CD1c-positive myeloid dendritic cell (primary cell): ENCODE measurements around the gene AP5S1.
"Not testable (repeated sequence)": the region's sequence is repeated elsewhere in the genome, so short reads cannot be mapped to it uniquely, and the experiment has no call there.

Source experiments
- DNase-seq: peaks from one replicate; pipeline ENCODE4 v3.0.0-alpha.2; 2016; ENCODE audit errors: extremely low spot score

The AP5S1 gene

DNA sequence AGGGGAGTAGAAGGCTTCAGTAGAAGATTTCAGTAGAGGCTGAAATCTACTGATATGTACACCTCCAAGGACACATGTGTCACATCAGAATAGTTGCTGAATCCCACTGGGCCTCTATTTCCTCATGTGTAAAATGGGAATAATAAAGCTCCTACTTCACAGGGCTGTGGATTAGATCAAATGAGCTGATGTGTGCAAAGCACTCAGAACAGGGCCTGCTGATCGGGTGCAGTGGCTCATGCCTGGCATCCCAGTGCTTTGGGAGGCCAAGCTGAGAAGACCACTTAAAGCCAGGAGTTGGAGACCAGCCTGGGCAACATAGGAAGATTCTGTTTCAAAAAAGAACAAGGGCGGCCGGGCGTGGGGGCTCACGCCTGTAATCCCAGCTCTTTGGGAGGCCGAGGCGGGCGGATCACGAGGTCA is 8.1 kb upstream of the AP5S1 start:
- DNase-seq = no peak

DNA sequence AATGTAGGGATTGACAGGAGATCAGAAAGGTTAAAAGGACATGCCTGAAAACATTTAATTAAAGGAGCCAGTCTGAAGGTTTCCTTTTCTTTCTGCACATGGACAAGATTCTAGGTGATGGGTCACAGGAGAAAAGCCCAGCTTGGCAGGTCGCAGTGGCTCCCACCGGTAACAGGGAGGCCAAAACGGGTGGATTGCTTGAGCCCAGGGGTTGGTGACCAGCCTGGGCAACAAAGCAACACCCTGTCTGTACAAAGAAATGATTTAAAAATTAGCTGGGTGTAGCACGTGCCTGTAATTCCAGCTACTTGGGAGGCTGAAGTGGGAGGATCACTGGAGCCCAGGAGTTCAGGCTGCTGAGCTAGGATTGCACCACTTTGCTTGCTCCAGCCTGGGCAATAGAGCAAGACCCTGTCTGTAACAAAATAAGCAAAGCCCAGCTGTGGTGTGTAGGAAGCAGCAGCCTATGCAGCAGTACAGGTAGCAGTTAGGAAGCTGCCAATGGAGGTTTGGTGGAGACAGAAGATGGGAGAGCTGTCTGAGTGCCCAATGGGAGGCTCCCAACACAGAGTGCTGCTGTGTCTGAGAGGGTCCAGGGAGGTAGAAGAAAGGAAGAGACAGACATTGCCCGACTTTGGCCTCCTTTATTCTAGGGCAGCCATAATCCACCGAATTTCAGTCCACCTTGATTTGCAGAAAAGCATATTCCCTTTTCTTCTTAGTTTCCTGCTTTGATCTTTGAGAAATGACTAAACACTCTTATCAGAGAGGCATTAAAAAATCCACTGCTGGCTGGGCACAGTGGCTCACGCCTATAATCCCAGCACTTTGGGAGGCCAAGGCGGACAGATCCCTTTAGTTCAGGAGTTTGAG is 7.1 kb upstream of the AP5S1 start:
- DNase-seq = no peak

DNA sequence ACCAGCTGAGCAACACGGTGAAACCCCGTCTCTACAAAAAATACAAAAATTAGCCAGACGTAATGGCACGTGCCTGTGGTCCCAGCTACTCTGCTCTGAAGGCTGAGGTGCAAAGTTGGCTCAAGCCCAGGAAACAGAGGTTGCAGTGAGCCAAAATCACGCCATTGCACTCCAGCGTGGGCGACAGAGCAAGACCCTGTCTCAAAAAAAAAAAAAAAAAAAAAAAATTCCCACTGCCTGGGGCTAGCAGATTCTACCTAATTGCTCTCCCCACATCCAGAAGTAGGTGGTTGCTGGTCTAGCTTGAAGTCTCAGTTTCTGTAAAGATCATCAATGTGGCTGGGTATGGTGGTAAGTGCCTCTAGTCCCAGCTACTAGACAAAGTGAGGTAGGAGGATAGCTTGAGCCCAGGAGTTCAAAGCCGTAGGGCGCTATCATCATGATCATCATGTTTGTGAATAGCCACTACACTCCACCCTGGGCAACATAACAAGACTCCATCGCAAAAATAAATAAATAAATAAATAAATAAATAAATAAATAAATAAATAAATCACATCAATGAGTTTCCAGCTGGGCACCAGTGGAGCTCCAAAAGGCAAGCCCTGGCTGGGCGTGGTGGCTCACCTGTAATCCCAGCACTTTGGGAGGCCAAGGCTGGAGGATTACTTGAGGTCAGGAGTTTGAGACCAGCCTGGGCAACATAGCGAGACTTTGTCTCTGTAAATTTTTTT is 6.3 kb upstream of the AP5S1 start:
- DNase-seq = no peak

DNA sequence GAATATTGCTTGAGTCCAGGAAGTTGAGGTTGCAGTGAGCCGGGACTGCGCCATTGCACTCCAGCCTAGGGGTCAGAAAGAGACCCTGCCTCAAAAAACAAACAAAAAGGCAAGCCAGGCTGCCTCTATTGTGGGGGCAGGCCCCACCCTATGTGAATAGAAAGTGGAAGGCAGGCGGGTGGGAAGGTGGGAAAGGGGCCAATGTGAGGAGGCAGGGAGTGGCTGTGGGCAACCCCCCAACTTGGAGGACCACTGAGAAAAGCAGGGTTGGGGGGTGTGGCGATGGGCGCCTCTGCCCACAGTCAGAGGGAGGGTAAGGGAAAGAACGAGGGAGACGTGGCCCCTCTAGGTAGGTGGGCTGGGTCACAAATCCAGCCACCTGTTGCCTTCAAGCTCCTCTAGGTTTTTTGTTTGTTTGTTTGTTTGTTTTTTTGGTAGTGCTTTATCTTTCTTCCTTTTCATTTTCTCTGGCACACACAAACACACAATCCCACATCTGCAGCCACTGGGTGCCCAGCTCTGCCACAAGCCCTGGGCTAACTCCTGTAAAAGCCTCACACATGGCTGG is 5.3 kb upstream of the AP5S1 start:
- no peak for DNase-seq

DNA sequence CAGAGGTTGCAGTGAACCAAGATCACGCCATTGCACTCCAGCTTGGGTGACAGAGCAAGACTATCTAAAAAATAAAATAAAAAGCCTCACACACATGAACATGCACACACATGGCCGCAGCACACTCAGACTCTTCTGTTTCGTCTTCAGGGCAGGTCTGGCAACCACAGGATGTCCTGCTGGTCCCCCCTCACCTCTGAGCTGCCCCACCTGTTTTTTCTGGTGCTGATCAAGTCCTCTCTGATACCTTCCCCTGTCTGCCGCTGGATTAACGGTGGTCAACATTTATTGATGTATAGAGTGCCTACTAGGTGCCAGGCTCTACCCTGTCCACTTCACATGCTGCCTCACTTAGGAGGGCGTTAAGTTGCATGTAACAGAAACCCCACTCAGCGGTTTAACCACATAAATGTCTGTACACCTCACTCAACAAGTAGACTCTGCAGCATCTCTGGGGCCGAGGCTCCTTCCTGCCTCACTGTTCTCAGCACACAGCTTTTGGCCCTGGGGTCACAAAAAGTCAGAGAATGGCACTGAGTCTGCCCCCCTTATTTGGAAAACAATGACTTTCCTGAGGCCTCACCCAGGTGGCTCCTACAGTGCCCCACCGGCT is 4.5 kb upstream of the AP5S1 start:
- no peak for DNase-seq

DNA sequence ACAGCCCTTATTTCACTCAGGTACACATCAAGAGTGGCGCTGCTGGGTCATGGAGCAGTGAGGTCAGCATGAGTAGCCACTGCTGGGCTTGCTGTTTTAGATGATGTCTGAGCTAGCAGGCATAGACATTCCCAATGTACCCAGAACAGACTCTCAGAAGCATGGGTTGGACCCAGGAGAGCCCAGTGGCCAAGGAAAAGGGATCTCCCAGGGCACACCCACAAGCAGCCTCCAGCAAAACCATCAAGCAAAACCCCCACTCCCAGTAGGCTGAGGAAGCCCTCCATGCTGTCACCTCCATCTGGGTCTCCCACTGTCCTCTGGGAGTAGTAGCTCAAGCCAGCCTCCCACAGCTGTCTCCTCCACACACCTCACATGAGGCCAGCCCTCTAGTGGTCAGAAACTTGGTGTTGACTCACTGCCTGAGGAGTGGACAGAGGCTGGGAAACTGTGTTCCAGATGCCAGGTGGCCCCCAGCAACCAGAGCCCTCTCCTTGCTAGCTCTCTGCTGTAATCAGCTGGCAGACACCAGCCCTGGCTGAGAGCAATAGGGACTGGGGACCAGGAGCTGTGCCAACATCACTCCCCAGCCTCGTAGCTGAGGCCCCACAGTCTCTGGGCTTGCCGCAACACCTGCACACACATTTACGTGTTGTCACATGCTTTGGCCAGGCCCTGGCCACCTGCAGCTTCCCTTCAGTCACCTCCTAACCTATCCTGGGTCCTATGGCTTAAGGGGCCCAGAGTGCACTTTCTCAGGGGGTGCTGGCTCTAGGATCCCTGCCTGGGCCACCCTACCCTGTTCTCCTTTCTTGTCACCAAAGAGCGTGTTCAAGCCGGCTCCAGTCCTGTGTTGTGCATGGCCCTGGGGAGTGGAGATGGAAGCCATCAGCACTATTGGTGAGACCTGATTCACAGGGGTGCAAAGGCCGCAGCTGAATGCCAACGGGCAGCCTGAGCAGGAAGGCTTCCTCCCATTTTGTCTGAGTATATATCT is 1.9 kb upstream of the AP5S1 start:
- DNase-seq = peak; percentile 72

DNA sequence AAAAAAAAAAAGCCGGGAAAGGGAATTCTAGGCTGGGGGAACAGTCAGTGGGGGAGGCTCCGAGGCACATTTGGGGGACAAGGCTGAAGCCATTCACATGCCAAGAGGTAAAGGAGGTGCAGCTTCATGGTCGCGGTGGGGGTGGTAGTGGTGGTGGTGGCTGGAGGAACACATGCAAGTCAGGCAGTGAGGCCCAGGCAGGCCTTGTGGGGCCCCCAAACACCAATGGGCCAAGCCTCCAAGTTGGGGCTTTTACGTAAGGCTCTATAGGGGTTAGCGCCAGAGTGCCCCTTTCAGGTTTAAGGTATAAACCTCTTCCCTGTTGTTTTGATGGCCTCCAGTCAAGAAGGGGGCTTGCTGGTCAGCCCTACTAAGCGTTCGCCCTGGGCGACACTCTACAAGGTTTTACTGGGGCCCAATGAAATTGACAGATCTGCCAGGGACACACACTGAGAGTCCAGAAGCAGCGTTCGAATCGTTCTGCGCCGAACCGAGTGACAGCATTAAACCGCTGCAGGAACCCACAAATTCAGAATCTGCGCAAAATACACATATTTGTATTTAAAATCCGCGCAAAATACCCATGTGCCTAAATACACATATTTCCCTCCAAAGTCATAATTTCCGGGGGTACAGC is 818 bp upstream of the AP5S1 start:
- DNase-seq = no peak

DNA sequence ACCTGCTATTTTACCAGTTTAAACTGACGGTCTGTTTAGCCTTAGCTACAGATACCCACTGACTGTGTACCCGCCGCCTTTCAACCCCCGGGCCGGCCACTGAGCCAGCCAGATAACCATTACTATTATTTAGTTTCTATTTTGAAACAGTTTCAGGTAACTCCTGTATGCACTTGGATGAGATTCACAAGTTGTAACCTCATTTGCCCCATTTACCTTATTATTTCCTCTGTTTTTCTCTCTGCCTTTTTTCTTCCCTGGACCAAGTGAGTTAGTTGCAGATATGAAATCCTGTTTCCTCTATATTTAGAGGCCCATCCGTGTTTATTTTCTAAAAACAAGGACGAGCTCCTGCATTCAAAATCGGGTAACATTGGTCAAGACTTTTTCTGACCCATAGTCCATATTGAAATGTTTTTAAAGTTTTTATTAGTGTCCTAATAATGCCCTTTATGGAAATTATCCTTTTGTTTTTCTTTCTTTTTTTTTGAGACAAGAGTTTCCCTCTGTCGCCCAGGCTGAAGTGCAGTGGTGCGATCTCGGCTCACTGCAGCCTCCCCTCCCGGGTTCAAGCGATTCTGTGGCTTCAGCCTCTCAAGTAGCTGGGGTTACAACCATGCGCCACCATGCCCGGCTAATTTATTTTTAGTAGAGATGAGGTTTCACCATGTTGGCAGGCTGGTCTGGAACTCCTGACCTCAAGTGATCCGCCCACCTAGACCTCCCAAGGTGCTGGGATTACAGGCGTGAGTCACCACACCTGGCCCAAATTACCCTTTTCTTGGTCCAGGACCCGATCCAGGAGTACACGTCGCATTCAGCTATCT is 767 bp downstream of the AP5S1 start:
- DNase-seq = no peak

DNA sequence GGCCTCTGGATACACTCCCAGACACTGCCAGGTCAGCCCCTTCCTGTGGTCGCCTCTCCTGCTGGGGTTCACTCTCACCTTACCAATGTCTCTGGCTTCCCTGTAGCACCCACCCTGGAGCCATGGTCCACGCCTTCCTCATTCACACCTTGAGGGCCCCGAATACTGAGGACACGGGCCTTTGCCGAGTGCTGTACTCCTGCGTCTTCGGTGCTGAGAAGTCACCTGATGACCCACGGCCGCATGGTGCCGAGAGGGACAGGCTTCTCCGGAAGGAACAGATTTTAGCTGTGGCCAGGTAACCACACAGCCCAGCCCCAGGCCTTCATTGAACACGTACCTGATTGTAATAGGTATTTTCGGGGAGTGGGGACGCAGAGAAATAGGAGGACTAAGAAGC is 1.6 kb downstream of the AP5S1 start:
- no peak for DNase-seq

DNA sequence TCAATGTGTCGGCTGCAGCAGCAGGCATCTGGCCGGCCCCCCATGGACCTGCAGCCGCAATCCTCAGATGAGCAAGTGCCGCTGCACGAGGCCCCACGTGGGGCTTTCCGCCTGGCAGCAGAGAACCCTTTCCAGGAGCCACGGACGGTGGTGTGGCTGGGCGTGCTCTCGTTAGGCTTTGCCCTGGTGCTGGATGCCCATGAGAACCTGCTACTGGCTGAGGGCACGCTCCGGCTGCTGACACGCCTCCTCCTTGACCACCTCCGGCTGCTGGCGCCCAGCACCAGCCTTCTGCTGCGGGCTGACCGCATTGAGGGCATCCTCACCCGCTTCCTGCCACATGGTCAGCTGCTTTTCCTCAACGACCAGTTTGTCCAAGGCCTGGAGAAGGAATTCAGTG is 3.5 kb downstream of the AP5S1 start:
- no peak for DNase-seq

DNA sequence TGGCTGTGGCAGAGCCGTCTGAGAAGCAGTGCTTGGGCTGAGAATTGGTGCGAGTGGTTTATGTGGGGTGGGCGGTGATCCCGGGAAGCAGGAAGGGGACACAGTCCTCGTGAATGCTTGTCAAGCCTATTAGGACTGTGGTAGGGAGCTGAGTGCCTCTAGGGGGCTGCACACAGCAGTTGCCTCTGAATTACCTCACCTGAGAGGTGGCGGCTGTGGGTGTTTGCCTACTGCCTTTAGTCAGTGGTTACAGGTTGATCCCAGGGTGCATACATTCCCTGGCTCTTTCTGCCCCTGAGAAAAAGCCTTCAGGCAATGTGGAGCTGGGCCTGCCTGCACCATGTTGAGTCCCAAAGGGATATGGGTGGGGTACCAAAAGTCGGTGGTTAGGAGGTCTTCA is 5.2 kb downstream of the AP5S1 start:
- DNase-seq = no peak

DNA sequence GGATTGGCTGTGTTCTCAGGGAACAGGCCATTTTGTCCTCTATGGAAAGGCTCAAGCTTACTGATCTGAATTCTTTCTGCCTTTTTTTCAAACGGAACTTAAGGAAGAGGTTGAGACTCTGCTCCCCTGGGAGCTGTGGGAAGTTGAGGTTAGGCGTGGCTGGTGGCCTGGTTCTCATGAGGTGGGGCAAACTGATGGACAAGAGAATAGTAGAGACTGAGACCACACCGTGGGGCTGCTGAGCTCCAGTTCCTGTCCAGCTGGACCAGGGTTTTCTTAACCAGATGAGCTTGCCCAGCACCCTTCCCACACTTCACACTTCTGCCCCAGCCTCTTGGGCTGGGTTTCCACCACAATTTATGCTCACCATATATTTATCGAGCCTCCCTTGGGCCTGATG is 6.1 kb downstream of the AP5S1 start:
- DNase-seq = no peak

DNA sequence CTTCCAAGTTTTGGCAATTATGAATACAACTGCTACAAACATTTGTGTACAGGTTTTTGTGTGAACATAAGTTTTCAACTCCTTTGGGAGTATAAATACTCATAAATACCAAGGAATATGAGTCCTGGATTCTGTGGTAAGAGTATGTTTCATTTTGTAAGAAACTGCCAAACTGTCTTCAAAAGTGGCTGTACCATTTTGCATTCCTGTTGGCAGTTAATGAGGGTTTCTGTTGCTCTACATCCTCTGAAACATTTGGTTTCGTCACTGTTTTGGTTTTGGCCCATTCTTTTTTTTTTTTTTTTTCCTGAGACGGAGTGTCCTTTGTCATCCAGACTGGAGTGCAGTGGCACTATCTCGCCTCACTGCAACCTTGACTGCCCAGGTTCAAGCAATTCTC is 8.5 kb downstream of the AP5S1 start:
- no peak for DNase-seq

DNA sequence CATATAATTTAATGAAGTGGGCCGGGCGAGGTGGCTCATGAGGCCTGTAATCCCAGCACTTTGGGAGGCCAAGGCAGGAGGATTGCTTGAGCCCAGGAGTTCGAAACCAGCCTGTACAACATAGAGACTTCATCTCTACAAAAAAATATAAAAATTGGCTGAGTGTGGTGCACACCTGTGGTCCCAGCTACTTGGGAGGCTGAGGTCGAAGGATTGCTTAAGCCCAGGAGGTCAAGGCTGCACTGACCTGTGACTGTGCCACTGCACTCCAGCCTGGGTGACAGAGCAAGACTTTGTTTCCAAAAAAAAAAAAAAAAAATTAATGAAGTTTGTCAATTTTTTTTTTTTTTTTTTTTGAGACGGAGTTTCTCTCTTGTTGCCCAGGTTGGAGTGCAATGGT is 9.5 kb downstream of the AP5S1 start:
- not testable (repeated sequence) for DNase-seq

DNA sequence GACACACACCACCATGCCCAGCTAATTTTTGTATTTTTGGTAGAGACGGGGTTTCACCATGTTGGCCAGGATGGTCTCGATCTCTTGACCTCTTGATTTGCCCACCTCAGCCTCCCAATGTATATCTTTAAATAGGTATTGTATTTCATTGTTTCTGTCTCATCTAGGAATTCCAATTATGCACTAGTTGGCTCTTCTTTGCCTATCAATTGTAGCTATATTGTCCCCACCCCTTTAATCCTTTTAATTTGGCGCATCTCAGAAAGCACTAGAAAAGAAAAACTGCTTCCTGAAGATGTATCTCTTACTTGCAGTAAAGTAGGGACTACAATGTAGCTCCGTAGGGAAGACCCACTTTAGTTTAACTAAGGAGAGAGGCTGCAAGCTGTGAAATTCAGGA is 15.8 kb downstream of the AP5S1 start:
- no peak for DNase-seq

DNA sequence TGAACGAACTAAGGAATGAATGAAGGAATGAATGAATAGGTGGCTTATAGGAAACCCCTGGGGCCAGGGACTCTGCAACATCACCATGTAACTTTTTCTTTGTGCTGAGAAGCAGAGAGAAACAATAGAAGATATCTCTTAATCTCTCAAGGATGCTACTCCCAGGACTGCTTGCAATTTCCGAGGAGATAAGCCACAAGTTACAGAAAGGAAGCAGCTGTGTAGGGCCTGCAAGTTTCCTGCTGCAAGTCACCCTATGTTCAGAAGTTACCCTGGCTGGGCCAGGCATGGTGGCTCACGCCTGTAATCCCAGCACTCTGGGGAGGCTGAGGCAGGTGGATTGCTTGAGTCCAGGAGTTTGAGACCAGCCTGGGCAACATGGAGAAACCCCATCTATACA is 19.0 kb downstream of the AP5S1 start:
- DNase-seq = no peak

DNA sequence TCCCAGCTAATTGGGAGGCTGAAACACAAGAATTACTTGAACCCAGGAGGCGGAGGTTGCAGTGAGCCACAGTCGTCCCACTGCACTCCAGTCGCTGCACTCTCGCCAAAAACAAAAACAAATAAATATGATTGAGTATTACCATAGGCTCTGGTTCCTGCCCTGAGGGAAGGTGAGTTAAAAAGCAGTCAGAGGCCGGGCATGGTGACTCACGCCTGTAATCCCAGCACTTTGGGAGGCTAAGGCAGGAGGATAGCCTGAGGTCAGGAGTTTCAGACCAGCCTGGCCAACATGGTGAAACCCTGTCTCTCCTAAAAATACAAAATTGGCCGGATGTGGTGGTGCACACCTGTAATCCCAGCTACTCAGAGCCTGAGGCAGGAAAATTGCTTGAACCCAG is 19.9 kb downstream of the AP5S1 start:
- not testable (repeated sequence) for DNase-seq

DNA sequence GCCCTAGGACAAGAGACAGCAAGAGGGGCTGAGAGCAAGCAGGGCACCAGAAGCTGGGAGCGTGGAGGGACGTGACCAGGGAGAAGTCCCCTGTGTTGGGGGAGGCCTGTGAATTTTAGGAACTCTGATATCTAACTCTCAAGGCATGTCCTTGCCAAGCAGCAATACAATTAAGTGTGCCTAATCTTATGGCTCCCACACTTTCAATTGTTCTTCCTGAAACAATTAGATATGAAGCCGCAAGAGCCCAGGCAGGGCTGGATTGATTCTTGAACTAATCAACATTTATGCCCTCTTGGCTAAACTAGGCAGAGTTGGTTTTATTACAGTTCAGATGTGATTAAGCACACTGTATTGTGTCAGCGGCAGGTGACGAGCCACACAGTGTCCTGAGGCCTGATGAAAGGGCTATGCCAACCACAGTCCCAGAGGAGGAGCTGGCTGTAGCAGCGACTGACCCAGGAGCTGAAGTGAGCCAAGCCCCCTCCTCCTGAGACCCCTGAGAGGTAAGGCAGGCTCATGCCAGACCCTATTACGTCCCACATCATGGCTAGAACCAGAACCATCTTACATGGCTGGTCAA is 22.1 kb downstream of the AP5S1 start:
- no peak for DNase-seq

DNA sequence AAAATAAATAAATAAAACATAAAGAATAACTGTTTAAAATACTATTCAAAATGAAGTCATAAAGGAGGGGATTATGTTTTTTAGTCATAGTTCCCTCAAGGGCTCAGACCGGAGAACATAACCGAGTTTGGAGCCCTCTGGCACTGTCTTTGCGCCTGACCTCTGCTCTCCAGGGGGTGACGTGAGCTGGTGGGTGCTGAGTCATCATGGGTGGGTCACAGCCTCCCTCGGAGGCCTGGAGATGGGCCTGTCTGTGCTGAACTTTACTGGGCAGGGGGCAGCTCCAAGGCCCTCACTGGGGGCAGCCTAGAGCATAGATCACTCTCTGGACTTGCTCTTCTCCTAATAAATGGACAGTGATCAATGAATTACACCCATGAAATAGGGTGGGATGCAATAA is 23.1 kb downstream of the AP5S1 start:
- peak; percentile 18 for DNase-seq
